CD14-positive monocyte (primary cell): ENCODE results near the gene CFAP53. TPM values are rescaled to one million over a fixed set of nuclear protein-coding genes. Genes with fewer than 3 reads are reported as not detected.

Source experiments
- DNase-seq, 3 donors: peaks; one replicate each; pipeline ENCODE4 v3.0.0-alpha.2; 2011 to 2022
- H2AFZ ChIP-seq: 2 replicates; pipeline ENCODE4 v1.6.0; 2012; ENCODE audit warnings: mild to moderate bottlenecking, low read depth, low read length, inconsistent platforms; ENCODE audit not compliant: insufficient read depth, poor library complexity, severe bottlenecking
- H3K27ac ChIP-seq, 2 donors: 1 replicate in 1 of 2; 2 replicates in 1 of 2; pipeline ENCODE4 v1.5.1; 2012 to 2013; ENCODE audit warnings: low read length in 2 of 2, control low read depth in 1 of 2, inconsistent platforms in 1 of 2, low read depth in 1 of 2, mild to moderate bottlenecking in 1 of 2
- H3K27me3 ChIP-seq, 2 donors: one replicate each; pipeline versions ENCODE4 v1.6.0 to v1.6.1; 2011 to 2013; ENCODE audit warnings: low read length in 2 of 2; ENCODE audit not compliant: control insufficient read depth in 2 of 2, insufficient read depth in 2 of 2
- H3K36me3 ChIP-seq, 2 donors: replicated peaks in 1 of 2; 1 replicate in 1 of 2; 2 replicates in 1 of 2; pipeline versions ENCODE4 v1.5.1 to v1.6.1; 2012 to 2013; ENCODE audit warnings: low read length in 2 of 2, control low read depth in 1 of 2, inconsistent platforms in 1 of 2, mild to moderate bottlenecking in 1 of 2; ENCODE audit not compliant: insufficient read depth in 2 of 2, control insufficient read depth in 1 of 2
- H3K4me1 ChIP-seq, 2 donors: 1 replicate in 1 of 2; 2 replicates in 1 of 2; pipeline versions ENCODE4 v1.5.1 to v1.6.1; 2012 to 2013; ENCODE audit warnings: low read length in 2 of 2, control low read depth in 1 of 2, inconsistent platforms in 1 of 2, mild to moderate bottlenecking in 1 of 2, moderate library complexity in 1 of 2; ENCODE audit not compliant: insufficient read depth in 2 of 2, control insufficient read depth in 1 of 2
- H3K4me2 ChIP-seq: replicated peaks from 2 replicates; pipeline ENCODE3; 2012; ENCODE audit warnings: low read length, moderate library complexity, mild to moderate bottlenecking; ENCODE audit not compliant: poor library complexity, severe bottlenecking; ENCODE audit errors: extremely low read depth
- H3K4me3 ChIP-seq, 3 experiments: fragments of 200-600 bp in 1 of 3; sonication (generic) in 1 of 3; replicated peaks in 1 of 3; 1 replicate in 2 of 3; 2 replicates in 1 of 3; pipeline ENCODE4 v1.5.1; 2011 to 2013; ENCODE audit warnings: low read length in 3 of 3, mild to moderate bottlenecking in 3 of 3, control low read depth in 2 of 3, low read depth in 2 of 3, inconsistent platforms in 1 of 3, moderate library complexity in 1 of 3
- H3K79me2 ChIP-seq: 2 replicates; pipeline ENCODE4 v1.6.0; 2012; ENCODE audit warnings: mild to moderate bottlenecking, control low read depth, inconsistent platforms, low read length, moderate library complexity; ENCODE audit not compliant: insufficient read depth
- H3K9ac ChIP-seq: 2 replicates; pipeline ENCODE4 v1.6.0; 2017; ENCODE audit warnings: low read length, mild to moderate bottlenecking; ENCODE audit not compliant: insufficient read depth, poor library complexity, severe bottlenecking
- H3K9me3 ChIP-seq, 2 donors: replicated peaks in 1 of 2; 1 replicate in 1 of 2; 2 replicates in 1 of 2; pipeline versions ENCODE4 v1.5.1 to v1.6.1; 2012 to 2013; ENCODE audit warnings: low read length in 2 of 2, control low read depth in 1 of 2; ENCODE audit not compliant: control insufficient read depth in 1 of 2, insufficient read depth in 1 of 2
- H4K20me1 ChIP-seq: 2 replicates; pipeline ENCODE4 v1.6.0; 2012; ENCODE audit warnings: mild to moderate bottlenecking, low read length, control low read depth, moderate library complexity; ENCODE audit not compliant: insufficient read depth
- H3K27ac Mint-ChIP-seq, 7 donors: one replicate each; pipeline ENCODE4 v1.8.0; 2020; ENCODE audit warnings: mild to moderate bottlenecking in 7 of 7, mixed read lengths in 7 of 7, moderate library complexity in 6 of 7, inconsistent platforms in 2 of 7
- H3K27me3 Mint-ChIP-seq, 3 donors: one replicate each; pipeline ENCODE4 v1.8.0; 2021 to 2022; ENCODE audit warnings: low read depth in 3 of 3, mild to moderate bottlenecking in 3 of 3, mixed read lengths in 3 of 3, moderate library complexity in 3 of 3, inconsistent platforms in 1 of 3
- H3K36me3 Mint-ChIP-seq, 2 donors: one replicate each; pipeline ENCODE4 v1.8.0; 2020; ENCODE audit warnings: mixed read lengths in 2 of 2, inconsistent platforms in 1 of 2, mild to moderate bottlenecking in 1 of 2
- H3K4me1 Mint-ChIP-seq: one replicate; pipeline ENCODE4 v1.8.0; 2020; ENCODE audit warnings: mild to moderate bottlenecking, mixed read lengths
- H3K4me3 Mint-ChIP-seq, 2 donors: one replicate each; pipeline ENCODE4 v1.8.0; 2020; ENCODE audit warnings: mild to moderate bottlenecking in 2 of 2, mixed read lengths in 2 of 2, moderate library complexity in 1 of 2
- H3K9me3 Mint-ChIP-seq, 7 donors: one replicate each; pipeline ENCODE4 v1.8.0; 2020 to 2022; ENCODE audit warnings: mixed read lengths in 7 of 7, mild to moderate bottlenecking in 6 of 7, moderate library complexity in 6 of 7, inconsistent platforms in 2 of 7
- WGBS: methylation state at CpG from one replicate; pipeline ENCODE4 v1.1.5; 2013; ENCODE audit warnings: missing lambda C conversion rate; ENCODE audit not compliant: insufficient coverage; 5-methylcytosine and 5-hydroxymethylcytosine counted together
- intact Hi-C, 2 donors: fragments of 100-400 bp; cut with micrococcal nuclease; formaldehyde crosslinking; loops; one replicate each; pipeline versions ENCODE4 v1.15.0 to v1.15.1; 2023
- polyA plus RNA-seq, 3 donors: library from polyadenylated mRNA; depleted of rRNA in 1 of 3; unstranded in 2 of 3; stranded (reverse) in 1 of 3; fragments of 300-500 nt in 2 of 3; fragments of >200 nt in 1 of 3; fragmentation: Illumina TruSeq in 2 of 3; gene quantifications; 1 replicate in 2 of 3; 2 replicates in 1 of 3; pipeline ENCODE4 v1.2.3, GENCODE V29; 2012 to 2021
- TF ChIP-seq, protein P1 (sequence below): fragments of 200-600 bp; IDR thresholded peaks from one replicate; pipeline ENCODE4 v1.8.0; 2022; ENCODE audit warnings: antibody characterized with exemption, mild to moderate bottlenecking

CFAP53 gene
- polyA plus RNA-seq, 3 donors, result 0.08 to 0.14 TPM; not detected in 1

DNA sequence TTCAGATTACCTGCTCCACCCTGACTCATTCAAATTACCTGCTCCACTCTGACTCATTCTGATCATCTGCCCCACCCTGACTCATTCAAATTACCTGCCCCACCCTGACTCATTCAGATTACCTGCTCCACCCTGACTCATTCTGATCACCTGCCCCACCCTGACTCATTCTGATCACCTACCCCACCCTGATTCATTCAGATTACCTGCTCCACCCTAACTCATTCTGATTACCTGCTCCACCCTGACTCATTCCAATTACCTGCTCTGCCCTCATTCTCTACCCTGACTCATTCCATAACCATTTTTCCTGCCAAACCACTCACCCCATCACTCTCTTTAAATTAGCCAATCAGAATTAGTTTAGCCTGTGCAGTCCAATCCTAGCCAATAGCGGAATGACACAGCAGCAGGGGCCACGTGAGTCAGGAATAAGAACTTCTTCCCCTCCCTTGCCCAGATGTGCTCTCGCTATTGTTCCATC lies 26.2 kb downstream of the CFAP53 start:
- Histone ChIP-seq H3K4me1 (no peaks in the 10 kb centered on the region), H3K36me3 (no peaks in the 10 kb centered on the region), H3K9ac (no peak overlapping the region), H3K27ac (no peak overlapping the region), H4K20me1 (no peaks in the 10 kb centered on the region), H3K4me3 (no peak overlapping the region), H3K4me2 (no peak overlapping the region), H3K27me3 (no peaks in the 10 kb centered on the region), H2AFZ (no peak overlapping the region), H3K79me2 (no peaks in the 10 kb centered on the region), H3K9me3 (peaks cover 8 to 19% of the 10 kb centered on the region in 2 donors)
- H3K4me1 Mint-ChIP-seq, result no peaks in the 10 kb centered on the region
- no peak for DNase-seq
- intact Hi-C loops, result no loop called here
- no peaks in the 10 kb centered on the region for H3K36me3 Mint-ChIP-seq
- H3K27me3 Mint-ChIP-seq, result peaks cover 2 to 8% (median 3%) of the 10 kb centered on the region in 3 donors
- H3K4me3 Mint-ChIP-seq, result no peak overlapping the region
- TF ChIP-seq, protein P1, sequence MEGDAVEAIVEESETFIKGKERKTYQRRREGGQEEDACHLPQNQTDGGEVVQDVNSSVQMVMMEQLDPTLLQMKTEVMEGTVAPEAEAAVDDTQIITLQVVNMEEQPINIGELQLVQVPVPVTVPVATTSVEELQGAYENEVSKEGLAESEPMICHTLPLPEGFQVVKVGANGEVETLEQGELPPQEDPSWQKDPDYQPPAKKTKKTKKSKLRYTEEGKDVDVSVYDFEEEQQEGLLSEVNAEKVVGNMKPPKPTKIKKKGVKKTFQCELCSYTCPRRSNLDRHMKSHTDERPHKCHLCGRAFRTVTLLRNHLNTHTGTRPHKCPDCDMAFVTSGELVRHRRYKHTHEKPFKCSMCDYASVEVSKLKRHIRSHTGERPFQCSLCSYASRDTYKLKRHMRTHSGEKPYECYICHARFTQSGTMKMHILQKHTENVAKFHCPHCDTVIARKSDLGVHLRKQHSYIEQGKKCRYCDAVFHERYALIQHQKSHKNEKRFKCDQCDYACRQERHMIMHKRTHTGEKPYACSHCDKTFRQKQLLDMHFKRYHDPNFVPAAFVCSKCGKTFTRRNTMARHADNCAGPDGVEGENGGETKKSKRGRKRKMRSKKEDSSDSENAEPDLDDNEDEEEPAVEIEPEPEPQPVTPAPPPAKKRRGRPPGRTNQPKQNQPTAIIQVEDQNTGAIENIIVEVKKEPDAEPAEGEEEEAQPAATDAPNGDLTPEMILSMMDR, result no peak
- H3K27ac Mint-ChIP-seq, result peak overlapping the region in 2 of 7 donors; percentile 3 to 13
- no CpG with 5 or more reads among the region's 3 CpGs for WGBS
- peaks cover 14 to 32% (median 28%) of the 10 kb centered on the region in 7 donors for H3K9me3 Mint-ChIP-seq

DNA sequence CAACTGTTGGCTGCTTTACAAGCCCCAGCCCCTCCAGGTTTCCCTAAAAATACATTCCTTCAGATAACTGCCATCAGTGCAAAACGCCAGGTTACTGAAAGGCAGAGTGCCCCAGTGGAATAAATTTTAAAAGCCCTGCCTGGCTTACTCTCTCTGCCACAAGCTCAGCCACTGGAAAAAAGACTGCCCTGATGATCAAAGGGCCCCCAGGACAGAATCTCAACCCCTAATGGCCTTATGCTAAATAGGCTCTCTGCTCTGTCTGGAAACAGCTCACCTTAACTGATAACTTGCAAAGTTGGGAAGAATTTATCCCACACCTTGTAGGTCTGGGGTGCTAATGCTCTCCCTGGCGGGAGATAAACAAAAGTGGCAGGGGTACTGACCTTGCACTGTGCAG lies 33.9 kb downstream of the CFAP53 start:
- intact Hi-C loops, result no loop called here
- TF ChIP-seq, protein P1, result no peak
- no peaks in the 10 kb centered on the region for H3K36me3 ChIP-seq
- Mint-ChIP-seq H3K9me3 (peaks cover 0 to 4% (median 0%) of the 10 kb centered on the region in 7 donors), H3K4me1 (no peaks in the 10 kb centered on the region), H3K36me3 (no peaks in the 10 kb centered on the region), H3K27ac (no peak overlapping the region), H3K4me3 (no peak overlapping the region), H3K27me3 (peaks cover 8 to 20% (median 10%) of the 10 kb centered on the region in 3 donors)
- no peak overlapping the region for H3K27ac ChIP-seq
- H4K20me1 ChIP-seq, result no peaks in the 10 kb centered on the region
- WGBS, result 92% methylated on average over 2 of the region's 2 CpGs
- no peak overlapping the region for H2AFZ ChIP-seq
- DNase-seq, result no peak
- no peaks in the 10 kb centered on the region for H3K79me2 ChIP-seq
- no peak overlapping the region for H3K9ac ChIP-seq
- H3K4me1 ChIP-seq, result no peaks in the 10 kb centered on the region
- no peaks in the 10 kb centered on the region for H3K9me3 ChIP-seq
- H3K27me3 ChIP-seq, result no peaks in the 10 kb centered on the region
- no peak overlapping the region for H3K4me2 ChIP-seq
- H3K4me3 ChIP-seq, result no peak overlapping the region
